Kidney (tissue), 14 donors: ENCODE measurements around the gene TOE1. TPM values are rescaled to one million over a fixed set of nuclear protein-coding genes. Genes with fewer than 3 reads are reported as not detected.

Experiments used
- DNase-seq, 5 donors: peaks; one replicate each; pipeline ENCODE4 v3.0.0-alpha.2; 2013 to 2020
- FAIRE-seq: peaks from 2 replicates; lab custom pipeline; 2012; peaks lifted over from hg19 to GRCh38; lab: Jason Lieb, UNC
- H3K27ac ChIP-seq, 2 donors: one replicate each; pipeline ENCODE4 v1.7.0; 2013; ENCODE audit warnings: low read depth in 2 of 2, low read length in 2 of 2, inconsistent platforms in 1 of 2
- H3K27me3 ChIP-seq: one replicate; pipeline ENCODE4 v1.7.1; 2013; ENCODE audit warnings: low read length, inconsistent platforms; ENCODE audit not compliant: control insufficient read depth, insufficient read depth
- H3K36me3 ChIP-seq, 3 donors: one replicate each; pipeline versions ENCODE4 v1.7.0 to v1.7.1; 2013; ENCODE audit warnings: low read length in 3 of 3, control low read depth in 1 of 3, inconsistent platforms in 1 of 3; ENCODE audit not compliant: insufficient read depth in 3 of 3, control insufficient read depth in 2 of 3
- H3K4me1 ChIP-seq, 3 donors: one replicate each; pipeline versions ENCODE4 v1.7.0 to v1.7.1; 2013; ENCODE audit warnings: low read length in 3 of 3, inconsistent platforms in 1 of 3, low read depth in 1 of 3; ENCODE audit not compliant: control insufficient read depth in 2 of 3, insufficient read depth in 2 of 3
- H3K4me3 ChIP-seq, 3 donors: one replicate each; pipeline versions ENCODE4 v1.7.0 to v1.8.1; 2013; ENCODE audit warnings: low read length in 3 of 3, control low read depth in 1 of 3, inconsistent platforms in 1 of 3
- H3K9ac ChIP-seq, 3 donors: one replicate each; pipeline versions ENCODE4 v1.7.0 to v1.7.1; 2013; ENCODE audit warnings: low read length in 3 of 3, control low read depth in 1 of 3, inconsistent platforms in 1 of 3
- H3K9me3 ChIP-seq, 3 donors: one replicate each; pipeline versions ENCODE4 v1.7.0 to v1.7.1; 2013; ENCODE audit warnings: low read length in 3 of 3, control low read depth in 1 of 3, inconsistent platforms in 1 of 3; ENCODE audit not compliant: control insufficient read depth in 2 of 3, insufficient read depth in 1 of 3
- intact Hi-C: fragments of 100-400 bp; cut with DNase I; formaldehyde crosslinking; loops from one replicate; pipeline ENCODE4 v1.11.1; 2022
- polyA plus RNA-seq: library from polyadenylated mRNA; stranded (reverse); fragments of 350-450 nt; fragmentation: Illumina TruSeq; extraction: RNeasy Lipid Tissue Mini Kit (QIAGEN cat#74804); gene quantifications from one replicate; pipeline ENCODE4 v1.2.3, GENCODE V29; 2014; ENCODE audit warnings: low read depth, low replicate concordance; ENCODE audit not compliant: insufficient read depth
- total RNA-seq: library from RNA; stranded (reverse); fragmentation: NEBNext Ultra II Directional; extraction: Animal tissue kit (Norgen Biotek cat#: 25700); gene quantifications from one replicate; pipeline ENCODE4 v1.2.1, GENCODE V29; 2021
- TF ChIP-seq, protein P1 (sequence below): IDR thresholded peaks from 3 replicates; pipeline ENCODE4 v1.5.1; 2012; ENCODE audit warnings: mild to moderate bottlenecking, moderate library complexity, borderline replicate concordance; ENCODE audit not compliant: insufficient read depth; ENCODE audit errors: extremely low read depth
- donor health status: control.
- donor health status: control.
- donor health status: control.
- donor health status: control.
- donor health status: control.
- donor health status: DM: yes; HTN: yes; CAD: no.
- donor health status: Normal renal cell carcinoma (clear cell type).

Gene TOE1
- total and polyA plus RNA-seq, 2 donors from 2014 or later, result 7.3 to 10.4 TPM

GRCh38 chr1:45348966-45349677, 9.2 kb downstream of the TOE1 start:
- DNase-seq (no peak), FAIRE-seq (no peak)
- Histone ChIP-seq H3K27me3 (no peaks in the 10 kb centered on the region), H3K27ac (no peak overlapping the region), H3K9me3 (no peaks in the 10 kb centered on the region), H3K4me3 (no peak overlapping the region), H3K4me1 (peaks cover 0 to 8% (median 0%) of the 10 kb centered on the region in 3 donors), H3K9ac (no peak overlapping the region), H3K36me3 (peaks cover 0 to 5% (median 4%) of the 10 kb centered on the region in 3 donors)
- TF ChIP-seq, protein P1, sequence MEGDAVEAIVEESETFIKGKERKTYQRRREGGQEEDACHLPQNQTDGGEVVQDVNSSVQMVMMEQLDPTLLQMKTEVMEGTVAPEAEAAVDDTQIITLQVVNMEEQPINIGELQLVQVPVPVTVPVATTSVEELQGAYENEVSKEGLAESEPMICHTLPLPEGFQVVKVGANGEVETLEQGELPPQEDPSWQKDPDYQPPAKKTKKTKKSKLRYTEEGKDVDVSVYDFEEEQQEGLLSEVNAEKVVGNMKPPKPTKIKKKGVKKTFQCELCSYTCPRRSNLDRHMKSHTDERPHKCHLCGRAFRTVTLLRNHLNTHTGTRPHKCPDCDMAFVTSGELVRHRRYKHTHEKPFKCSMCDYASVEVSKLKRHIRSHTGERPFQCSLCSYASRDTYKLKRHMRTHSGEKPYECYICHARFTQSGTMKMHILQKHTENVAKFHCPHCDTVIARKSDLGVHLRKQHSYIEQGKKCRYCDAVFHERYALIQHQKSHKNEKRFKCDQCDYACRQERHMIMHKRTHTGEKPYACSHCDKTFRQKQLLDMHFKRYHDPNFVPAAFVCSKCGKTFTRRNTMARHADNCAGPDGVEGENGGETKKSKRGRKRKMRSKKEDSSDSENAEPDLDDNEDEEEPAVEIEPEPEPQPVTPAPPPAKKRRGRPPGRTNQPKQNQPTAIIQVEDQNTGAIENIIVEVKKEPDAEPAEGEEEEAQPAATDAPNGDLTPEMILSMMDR, result no peak
- intact Hi-C loops, result no loop called here

GRCh38 chr1:45351508-45351907, 11.5 kb downstream of the TOE1 start:
- no peak overlapping the region for H3K9ac ChIP-seq
- TF ChIP-seq, protein P1, result no peak
- H3K9me3 ChIP-seq, result no peaks in the 10 kb centered on the region
- no peak overlapping the region for H3K4me3 ChIP-seq
- peaks cover 0 to 8% (median 0%) of the 10 kb centered on the region in 3 donors for H3K4me1 ChIP-seq
- H3K27me3 ChIP-seq, result no peaks in the 10 kb centered on the region
- DNase-seq (no peak), FAIRE-seq (no peak)
- no peak overlapping the region for H3K27ac ChIP-seq
- intact Hi-C loops, result no loop called here
- H3K36me3 ChIP-seq, result no peaks in the 10 kb centered on the region

DNA sequence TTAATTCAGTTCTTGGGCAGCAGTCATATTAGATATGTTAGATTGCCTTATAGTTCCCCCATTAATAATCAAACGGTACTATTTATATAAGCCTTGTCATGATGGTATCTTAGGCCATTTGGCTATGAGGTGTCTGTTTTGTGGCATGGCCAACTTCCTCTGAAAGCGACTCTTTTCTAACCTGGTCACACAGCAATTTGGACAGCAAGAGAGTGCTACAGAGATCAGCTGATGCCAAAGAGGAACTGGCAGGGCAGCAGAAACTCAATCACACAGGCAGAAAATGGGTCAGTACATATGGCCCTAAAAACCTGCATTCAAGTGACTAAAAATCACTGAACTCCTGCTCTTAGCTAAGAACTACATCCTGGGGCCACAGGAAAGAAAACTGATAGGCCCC, 13.7 kb downstream of the TOE1 start:
- no peak for FAIRE-seq
- TF ChIP-seq, protein P1, result no peak
- no peak for DNase-seq

DNA sequence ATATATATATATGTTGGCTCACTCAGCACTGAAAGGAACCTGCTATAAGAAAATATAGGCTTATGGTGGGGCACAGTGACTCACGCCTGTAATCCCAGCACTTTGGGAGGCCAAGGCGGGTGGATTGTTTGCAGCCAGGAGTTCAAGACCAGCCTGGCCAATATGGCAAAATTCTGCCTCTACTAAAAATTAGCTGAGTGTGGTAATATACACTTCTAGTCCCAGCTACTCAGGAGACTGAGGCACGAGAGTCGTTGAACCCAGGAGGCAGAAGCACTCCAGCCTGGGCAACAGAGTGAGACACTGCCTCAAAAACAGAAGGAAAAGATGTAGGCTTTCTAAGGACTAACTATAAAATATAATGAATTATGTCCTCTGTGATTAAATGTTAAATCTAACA, 14.9 kb downstream of the TOE1 start:
- DNase-seq, result no peak
- Histone ChIP-seq H3K27ac (no peak overlapping the region), H3K4me3 (no peak overlapping the region), H3K9me3 (no peaks in the 10 kb centered on the region), H3K9ac (no peak overlapping the region), H3K4me1 (no peaks in the 10 kb centered on the region), H3K27me3 (no peaks in the 10 kb centered on the region), H3K36me3 (no peaks in the 10 kb centered on the region)
- TF ChIP-seq, protein P1, result no peak
- FAIRE-seq, result no peak
- intact Hi-C loops, result loop anchor here (5.0 kb wide), 2 partner anchors 137 to 217 kb away; partner anchors contain the start of gene TESK2

More for the DNA sequence above, 13.7 kb downstream of the TOE1 start:
- no peaks in the 10 kb centered on the region for H3K9me3 ChIP-seq
- intact Hi-C loops, result no loop called here
- peaks cover 0 to 7% (median 0%) of the 10 kb centered on the region in 3 donors for H3K4me1 ChIP-seq
- no peaks in the 10 kb centered on the region for H3K36me3 ChIP-seq
- H3K9ac ChIP-seq, result no peak overlapping the region
- no peaks in the 10 kb centered on the region for H3K27me3 ChIP-seq
- H3K4me3 ChIP-seq, result no peak overlapping the region
- H3K27ac ChIP-seq, result no peak overlapping the region
